K562 (cell line): ENCODE data around the gene POLR2B. TPM values are rescaled to one million over a fixed set of nuclear protein-coding genes. Genes with fewer than 3 reads are reported as not detected.

Experiments used
- AFF4 ChIP-seq: sonication (generic); formaldehyde crosslinking; IDR thresholded peaks from 2 replicates; pipeline ENCODE4 v1.8.0; 2023; ENCODE audit warnings: mild to moderate bottlenecking, missing genetic modification reagents
- CREB3L1 ChIP-seq: fragments of 450-650 bp; IDR thresholded peaks from 2 replicates; pipeline ENCODE4 v1.6.1; 2014; ENCODE audit warnings: low read depth, mild to moderate bottlenecking, moderate library complexity, borderline replicate concordance
- E2F3 ChIP-seq: fragments of 250-450 bp; sonication (Bioruptor Pico); IDR thresholded peaks from 2 replicates; pipeline ENCODE4 v1.4.0; 2020; ENCODE audit warnings: mild to moderate bottlenecking
- ETS1 ChIP-seq: conservative IDR thresholded peaks from 2 replicates; pipeline ENCODE4 v1.6.1; 2011; ENCODE audit warnings: low read depth, mild to moderate bottlenecking, low read length; ENCODE audit not compliant: control insufficient read depth
- FOXM1 ChIP-seq, 2 experiments: fragments of 450-650 bp in 1 of 2; sonication (generic) in 1 of 2; formaldehyde crosslinking in 1 of 2; IDR thresholded peaks; 2 replicates each; pipeline versions ENCODE4 v1.6.1 to v1.9.0; 2017 to 2022; ENCODE audit warnings: low read depth in 2 of 2, mild to moderate bottlenecking in 2 of 2, missing genetic modification reagents in 1 of 2, moderate library complexity in 1 of 2
- HDAC2 ChIP-seq: fragments of 450-650 bp; IDR thresholded peaks from 2 replicates; pipeline ENCODE4 v1.6.1; 2016; ENCODE audit warnings: mild to moderate bottlenecking
- IRF9 ChIP-seq: fragments of 450-650 bp; IDR thresholded peaks from 2 replicates; pipeline ENCODE4 v1.6.1; 2016; ENCODE audit warnings: missing biosample characterization, missing genetic modification characterization
- MXI1 ChIP-seq: IDR thresholded peaks from 2 replicates; pipeline ENCODE4 v1.6.1; 2011; ENCODE audit warnings: low read depth, mild to moderate bottlenecking, improper control_type of control experiment, low read length
- NR2C2 ChIP-seq, 2 experiments: fragments of 200-800 bp in 1 of 2; sonication (Bioruptor generic) in 1 of 2; sonication (generic) in 1 of 2; formaldehyde crosslinking in 1 of 2; IDR thresholded peaks; 2 replicates each; pipeline versions ENCODE4 v1.6.1 to v1.8.0; 2016 to 2022; ENCODE audit warnings: mild to moderate bottlenecking in 1 of 2, missing compliant biosample characterization in 1 of 2, missing genetic modification characterization in 1 of 2, missing genetic modification reagents in 1 of 2
- SMAD4 ChIP-seq: fragments of 250-450 bp; sonication (Bioruptor Pico); conservative IDR thresholded peaks from 2 replicates; pipeline ENCODE4 v1.8.0; 2021; ENCODE audit warnings: inconsistent platforms, mild to moderate bottlenecking, moderate library complexity
- SP1 ChIP-seq: sonication (generic); formaldehyde crosslinking; IDR thresholded peaks from 2 replicates; pipeline ENCODE4 v1.8.1; 2022; ENCODE audit warnings: mild to moderate bottlenecking, missing genetic modification reagents
- SUPT5H ChIP-seq: fragments of 450-650 bp; IDR thresholded peaks from 2 replicates; pipeline ENCODE4 v1.6.1; 2016
- TBL1XR1 ChIP-seq, 2 experiments: IDR thresholded peaks; 2 replicates each; pipeline ENCODE4 v1.6.1; 2012; ENCODE audit warnings: improper control_type of control experiment in 2 of 2, low read length in 2 of 2, mild to moderate bottlenecking in 1 of 2
- TBP ChIP-seq: optimal IDR thresholded peaks from 2 replicates; pipeline ENCODE3; 2011; ENCODE audit warnings: low read depth, low read length, improper control_type of control experiment
- TGIF2 ChIP-seq: sonication (generic); formaldehyde crosslinking; IDR thresholded peaks from 2 replicates; pipeline ENCODE4 v1.8.1; 2022; ENCODE audit warnings: mild to moderate bottlenecking, missing genetic modification reagents, moderate library complexity
- ZBED1 ChIP-seq: IDR thresholded peaks from 2 replicates; pipeline ENCODE4 v1.6.1; 2014
- polyA plus RNA-seq, 8 experiments: library from polyadenylated mRNA; depleted of rRNA in 4 of 8; stranded (reverse) in 5 of 8; unstranded in 3 of 8; fragments of >200 nt; fragmentation: Nextera tagmentation in 2 of 8; fragmentation: Illumina TruSeq in 1 of 8; extraction: Ambion mirVana in 2 of 8; extraction: Trizol in 1 of 8; gene quantifications; 2 replicates each; pipeline versions ENCODE4 v1.2.1 to v1.2.3, GENCODE V29; 2011 to 2014; ENCODE audit warnings: inconsistent platforms in 1 of 8, missing spikeins in 1 of 8
- total RNA-seq, 7 experiments: library from RNA; depleted of rRNA in 6 of 7; stranded (reverse); fragments of >200 nt in 6 of 7; fragmentation: Illumina TruSeq in 2 of 7; extraction: Trizol in 2 of 7; gene quantifications; 2 replicates each; pipeline versions ENCODE4 v1.2.1 to v1.2.3, GENCODE V29; 2011 to 2021; ENCODE audit warnings: low replicate concordance in 1 of 7

The POLR2B gene
- total and polyA plus RNA-seq, 9 of the 15 experiments (the other 6 are each of a cell fraction or from before 2014, with no cell fraction given): 60.9 to 208 (median 142) TPM

GRCh38 chr4:56978750-56979303 is at the start of gene POLR2B (continued):
- 0 out of 2 replicates have a peak, but pooled peaks have one; percentile 39 for TF ChIP-seq AFF4 (CRISPR knock-in tag)
- TF ChIP-seq FOXM1 (IDR thresholded peaks at IDR 0.05; ENCODE audit: low read depth): no peak
- no peak for TF ChIP-seq FOXM1 (CRISPR knock-in tag; IDR thresholded peaks at IDR 0.05; ENCODE audit: low read depth)
- peak; percentile 61; the same call in 1 of the 2 replicates for TF ChIP-seq NR2C2 (CRISPR knock-in tag; IDR thresholded peaks at IDR 0.05)
- peak; percentile 95 for TF ChIP-seq NR2C2 (tag; IDR thresholded peaks at IDR 0.05)
- peak; percentile 91 for TF ChIP-seq SUPT5H
- peak; percentile 41; the same call in 1 of the 2 replicates for TF ChIP-seq HDAC2
- TF ChIP-seq TBP: peak; percentile 86
- TF ChIP-seq ETS1: peak; percentile 63; the same call in 1 of the 2 replicates
- TF ChIP-seq E2F3 (CRISPR knock-in tag): 0 out of 2 replicates have a peak, but pooled peaks have one; percentile 17
- no peak for TF ChIP-seq ZBED1
- peak; percentile 51; the same call in 1 of the 2 replicates for TF ChIP-seq SP1 (CRISPR knock-in tag)
- TF ChIP-seq MXI1: peak; percentile 59; the same call in 1 of the 2 replicates
- TF ChIP-seq SMAD4: 0 out of 2 replicates have a peak, but pooled peaks have one; percentile 11
- no peak for TF ChIP-seq TGIF2 (CRISPR knock-in tag)
- no peak for TF ChIP-seq IRF9 (tag)
- peak; percentile 35; the same call in 1 of the 2 replicates for TF ChIP-seq CREB3L1
- TF ChIP-seq TBL1XR1 (IDR thresholded peaks at IDR 0.05; ENCODE audit: low read length in 2 of 2): peak in 1 of 2 experiments; percentile 39; a peak in 1 of 4 replicates
